ENCODE results near the gene HPSE2.

- TF ChIP-seq POLR2A (IDR thresholded peaks at IDR 0.05) (no peak), CTCF (IDR thresholded peaks at IDR 0.05 in 4 of 5, conservative IDR thresholded peaks at IDR 0.05 in 1 of 5) (no peak)
Observed at GRCh38 chr10:98997596-98997995, 238.1 kb downstream of the HPSE2 start.

All from gastrocnemius medialis (tissue), 4 donors.